GM23338 (cell line): Measurements from ENCODE around the gene SLBP.

Experiments used
- CTCF ChIP-seq, 2 experiments: fragments of 200-600 bp in 1 of 2; sonication (generic) in 1 of 2; conservative IDR thresholded peaks; 2 replicates each; pipeline versions ENCODE4 v1.5.1 to v1.6.1; 2016 to 2017; ENCODE audit warnings: antibody characterized with exemption in 2 of 2, low read depth in 2 of 2, mild to moderate bottlenecking in 2 of 2, moderate library complexity in 1 of 2
- EZH2phosphoT487 ChIP-seq: fragments of 200-600 bp; sonication (generic); IDR thresholded peaks from one replicate; pipeline ENCODE4 v1.8.1; 2018; ENCODE audit warnings: antibody characterized with exemption; ENCODE audit not compliant: unreplicated experiment

- TF ChIP-seq EZH2phosphoT487, result no peak
- TF ChIP-seq CTCF (conservative IDR thresholded peaks at IDR 0.05; ENCODE audit: low read depth in 2 of 2), result no peak
These were observed 3.1 kb upstream of the SLBP start for GRCh38 chr4:1715002-1715758.
